ENCODE results near the gene IP6K2.

Gene IP6K2

GRCh38 chr3:48692551-48692950 is 24.5 kb downstream of the IP6K2 start:
- CTCF ChIA-PET: interaction anchor here (1.1 to 1.9 kb wide), 7 partner anchors 9 to 690 kb away, joined by 3 to 9 read pairs (median 4); partner anchors contain the start of genes CCDC51, SLC26A6 and TMA7
- H3K4me3 ChIP-seq (ENCODE audit: low read depth, low read length): no peak overlapping the region
- POLR2A ChIA-PET: no interaction called here
- DNase-seq (ENCODE audit: low read depth, low spot score): no peak
- TF ChIP-seq CTCF (IDR thresholded peaks at IDR 0.05; ENCODE audit: insufficient read depth, low read length, missing control alignments): no peak

- POLR2A ChIA-PET: interaction anchor here (0.5 kb wide), 1 partner anchor 87 kb away, joined by 3 read pairs; no protein-coding TSS in a partner anchor
- no peak for DNase-seq (ENCODE audit: low read depth, low spot score)
- H3K4me3 ChIP-seq (ENCODE audit: low read depth, low read length): no peak overlapping the region
- CTCF ChIA-PET: interaction anchor here (0.7 to 2.0 kb wide), 3 partner anchors 8 to 55 kb away, joined by 3 to 7 read pairs (median 6); partner anchors contain the start of gene SLC26A6
- no peak for TF ChIP-seq CTCF (IDR thresholded peaks at IDR 0.05; ENCODE audit: insufficient read depth, low read length, missing control alignments)
Measured at GRCh38 chr3:48690846-48691458, 26.1 kb downstream of the IP6K2 start.

GRCh38 chr3:48689384-48689783 is 27.6 kb downstream of the IP6K2 start:
- DNase-seq (ENCODE audit: low read depth, low spot score): no peak
- POLR2A ChIA-PET: no interaction called here
- CTCF ChIA-PET: interaction anchor here (1.6 to 2.0 kb wide), 2 partner anchors 9 to 17 kb away, joined by 4 to 7 read pairs; no protein-coding TSS in a partner anchor
- no peak overlapping the region for H3K4me3 ChIP-seq (ENCODE audit: low read depth, low read length)
- TF ChIP-seq CTCF (IDR thresholded peaks at IDR 0.05; ENCODE audit: insufficient read depth, low read length, missing control alignments): no peak

GRCh38 chr3:48688737-48689075 is 28.3 kb downstream of the IP6K2 start:
- DNase-seq (ENCODE audit: low read depth, low spot score): no peak
- ChIA-PET CTCF (interaction anchor here (1.4 to 1.6 kb wide), 4 partner anchors 8 to 21 kb away, joined by 4 to 6 read pairs (median 4); no protein-coding TSS in a partner anchor), POLR2A (no interaction called here)
- TF ChIP-seq CTCF (IDR thresholded peaks at IDR 0.05; ENCODE audit: insufficient read depth, low read length, missing control alignments): no peak
- H3K4me3 ChIP-seq (ENCODE audit: low read depth, low read length): no peak overlapping the region

- H3K4me3 ChIP-seq (ENCODE audit: low read depth, low read length): no peak overlapping the region
- ChIA-PET CTCF (interaction anchor here (1.4 to 2.6 kb wide), 6 partner anchors 9 to 129 kb away, joined by 4 to 15 read pairs (median 5); no protein-coding TSS in a partner anchor), POLR2A (no interaction called here)
- TF ChIP-seq CTCF (IDR thresholded peaks at IDR 0.05; ENCODE audit: insufficient read depth, low read length, missing control alignments): no peak
- no peak for DNase-seq (ENCODE audit: low read depth, low spot score)
Measured at GRCh38 chr3:48688032-48688736, 28.8 kb downstream of the IP6K2 start.

DNA sequence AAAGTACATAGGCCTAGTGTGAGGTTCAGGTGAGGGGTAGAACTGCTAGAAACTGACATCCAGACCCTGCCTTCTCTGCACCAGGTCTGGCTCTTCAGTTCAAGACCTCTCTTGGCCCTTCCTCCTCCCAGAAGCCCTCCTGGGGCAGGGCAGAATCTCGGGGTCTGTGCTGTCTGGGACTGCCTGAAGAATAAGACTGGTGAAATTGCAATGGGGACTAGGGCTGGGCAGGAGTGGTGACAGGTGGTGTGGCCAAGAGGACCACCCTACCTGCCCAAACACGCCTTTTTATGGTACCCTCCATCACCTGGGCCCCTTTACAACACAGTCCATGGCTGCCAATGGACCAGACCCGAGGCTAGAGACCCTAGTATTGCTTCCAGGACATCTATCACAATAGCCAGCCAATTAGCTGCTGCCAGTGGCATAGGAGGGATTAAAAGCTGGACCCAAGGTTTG is 29.8 kb downstream of the IP6K2 start:
- no peak for TF ChIP-seq CTCF (IDR thresholded peaks at IDR 0.05; ENCODE audit: insufficient read depth, low read length, missing control alignments)
- POLR2A ChIA-PET: no interaction called here
- DNase-seq (ENCODE audit: low read depth, low spot score): no peak
- no peak overlapping the region for H3K4me3 ChIP-seq (ENCODE audit: low read depth, low read length)
- CTCF ChIA-PET: interaction anchor here (0.7 to 4.6 kb wide), 16 partner anchors 9 to 826 kb away, joined by 3 to 37 read pairs (median 5); partner anchors contain the start of genes CELSR3 and IP6K2

All from AG04449 (cell line).